ENCODE results near the gene PLS3.
"Not testable (repeated sequence)": the region's sequence is repeated elsewhere in the genome, so short reads cannot be mapped to it uniquely, and the experiment has no call there.

DNA sequence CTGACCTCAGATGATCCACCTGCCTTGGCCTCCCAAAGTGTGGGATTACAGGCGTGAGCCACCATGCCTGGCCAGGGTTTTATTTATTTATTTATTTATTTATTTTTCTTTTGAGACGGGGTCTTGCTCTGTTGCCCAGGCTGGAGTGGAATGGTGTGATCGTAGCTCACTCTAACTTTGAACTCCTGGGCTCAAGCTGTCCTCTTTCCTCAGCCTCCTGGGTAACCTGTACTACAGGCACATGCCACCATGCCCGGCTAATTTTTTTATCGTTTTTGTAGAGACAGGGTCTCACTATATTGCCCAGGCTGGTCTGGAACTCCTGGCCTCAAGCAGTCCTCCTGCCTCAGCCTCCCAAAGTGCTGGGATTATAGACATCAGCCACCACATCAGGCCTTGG lies 72.4 kb downstream of the PLS3 start:
- TF ChIP-seq POLR2A (IDR thresholded peaks at IDR 0.05; ENCODE audit: low read depth); POLR2AphosphoS5 (IDR thresholded peaks at IDR 0.05): not testable (repeated sequence)
- TF ChIP-seq, protein P1, sequence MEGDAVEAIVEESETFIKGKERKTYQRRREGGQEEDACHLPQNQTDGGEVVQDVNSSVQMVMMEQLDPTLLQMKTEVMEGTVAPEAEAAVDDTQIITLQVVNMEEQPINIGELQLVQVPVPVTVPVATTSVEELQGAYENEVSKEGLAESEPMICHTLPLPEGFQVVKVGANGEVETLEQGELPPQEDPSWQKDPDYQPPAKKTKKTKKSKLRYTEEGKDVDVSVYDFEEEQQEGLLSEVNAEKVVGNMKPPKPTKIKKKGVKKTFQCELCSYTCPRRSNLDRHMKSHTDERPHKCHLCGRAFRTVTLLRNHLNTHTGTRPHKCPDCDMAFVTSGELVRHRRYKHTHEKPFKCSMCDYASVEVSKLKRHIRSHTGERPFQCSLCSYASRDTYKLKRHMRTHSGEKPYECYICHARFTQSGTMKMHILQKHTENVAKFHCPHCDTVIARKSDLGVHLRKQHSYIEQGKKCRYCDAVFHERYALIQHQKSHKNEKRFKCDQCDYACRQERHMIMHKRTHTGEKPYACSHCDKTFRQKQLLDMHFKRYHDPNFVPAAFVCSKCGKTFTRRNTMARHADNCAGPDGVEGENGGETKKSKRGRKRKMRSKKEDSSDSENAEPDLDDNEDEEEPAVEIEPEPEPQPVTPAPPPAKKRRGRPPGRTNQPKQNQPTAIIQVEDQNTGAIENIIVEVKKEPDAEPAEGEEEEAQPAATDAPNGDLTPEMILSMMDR (IDR thresholded peaks at IDR 0.05): not testable (repeated sequence)
